Esophagus squamous epithelium (tissue), 5 donors: ENCODE results near the gene GMDS. TPM values are rescaled to one million over a fixed set of nuclear protein-coding genes. Genes with fewer than 3 reads are reported as not detected.

Source experiments
- DNase-seq: peaks from one replicate; lab custom pipeline; 2025; lab: John Stamatoyannopoulos, UW
- H3K27ac ChIP-seq, 4 donors: fragments of 200-600 bp; sonication (generic); one replicate each; pipeline ENCODE4 v1.5.1; 2016 to 2019; ENCODE audit warnings: mild to moderate bottlenecking in 1 of 4
- H3K27me3 ChIP-seq, 4 donors: fragments of 200-600 bp; sonication (generic); 1 replicate in 3 of 4; 2 replicates in 1 of 4; pipeline versions ENCODE4 v1.5.1 to v1.6.0; 2017 to 2021; ENCODE audit warnings: antibody characterized with exemption in 1 of 4
- H3K36me3 ChIP-seq, 3 donors: fragments of 200-600 bp; sonication (generic); one replicate each; pipeline ENCODE4 v1.5.1; 2016 to 2019
- H3K4me1 ChIP-seq, 3 donors: fragments of 200-600 bp; sonication (generic); one replicate each; pipeline ENCODE4 v1.5.1; 2017 to 2019
- H3K4me3 ChIP-seq, 4 donors: fragments of 200-600 bp; sonication (generic); 1 replicate in 3 of 4; 2 replicates in 1 of 4; pipeline ENCODE4 v1.5.1; 2016 to 2019; ENCODE audit warnings: mild to moderate bottlenecking in 2 of 4, moderate library complexity in 1 of 4
- H3K9me3 ChIP-seq, 3 donors: fragments of 200-600 bp; sonication (generic); one replicate each; pipeline ENCODE4 v1.5.1; 2016 to 2019
- CTCF ChIP-seq, 6 experiments: fragments of 450-650 bp in 4 of 6; fragments of 200-600 bp in 2 of 6; sonication (generic) in 2 of 6; IDR thresholded peaks; one replicate each; pipeline ENCODE4 v1.5.1; 2016 to 2019; ENCODE audit warnings: antibody characterized with exemption in 6 of 6, mild to moderate bottlenecking in 4 of 6, moderate library complexity in 4 of 6
- POLR2A ChIP-seq, 4 donors: fragments of 450-650 bp; IDR thresholded peaks; one replicate each; pipeline ENCODE4 v1.6.1; 2017; ENCODE audit warnings: antibody characterized with exemption in 4 of 4, mild to moderate bottlenecking in 4 of 4, moderate library complexity in 3 of 4
- WGBS, 2 donors: methylation state at CpG; one replicate each; pipeline ENCODE4 v1.1.5; 2018; 5-methylcytosine and 5-hydroxymethylcytosine counted together
- intact Hi-C: fragments of 100-400 bp; cut with DNase I; formaldehyde crosslinking; loops from one replicate; pipeline ENCODE4 v1.15.0; 2022
- total RNA-seq, 4 donors: library from RNA; depleted of rRNA; stranded (reverse); fragments of >200 nt; gene quantifications; one replicate each; pipeline ENCODE4 v1.1.0, GENCODE V29; 2016
- donor health status: DM: yes; HTN: yes; CAD: no.

Gene GMDS
- total RNA-seq, 4 donors from 2014 or later, result 17.9 to 58.7 (median 36.7) TPM

- intact Hi-C loops, result loop anchor here (5.0 kb wide), 1 partner anchor 1156 kb away; the partner anchor contains the start of gene MYLK4
- H3K4me1 ChIP-seq, result peaks cover 0 to 8% (median 7%) of the 10 kb centered on the region in 3 donors
- DNase-seq, result no peak
- peak; percentile 60 to 95 (median 94) for TF ChIP-seq CTCF (IDR thresholded peaks at IDR 0.05)
- no peak for TF ChIP-seq POLR2A (IDR thresholded peaks at IDR 0.05)
- no peaks in the 10 kb centered on the region for H3K9me3 ChIP-seq
- H3K4me3 ChIP-seq, result peak overlapping the region in 1 of 4 donors; percentile 50
- no peak overlapping the region for H3K27ac ChIP-seq
- 16 to 17% methylated on average over 8 to 24 of the region's 25 CpGs for WGBS, 2 donors
- no peaks in the 10 kb centered on the region for H3K36me3 ChIP-seq
- H3K27me3 ChIP-seq, result peaks cover 0 to 95% (median 1%) of the 10 kb centered on the region in 4 donors
Observed at GRCh38 chr6:1596088-1596852, 649.1 kb downstream of the GMDS start.

GRCh38 chr6:1595271-1596087 is 649.9 kb downstream of the GMDS start:
- no peak for DNase-seq
- Histone ChIP-seq H3K4me1 (peaks cover 0 to 8% (median 7%) of the 10 kb centered on the region in 3 donors), H3K27me3 (peaks cover 0 to 95% (median 1%) of the 10 kb centered on the region in 4 donors), H3K36me3 (no peaks in the 10 kb centered on the region), H3K4me3 (peak overlapping the region in 1 of 4 donors; percentile 50), H3K27ac (no peak overlapping the region), H3K9me3 (no peaks in the 10 kb centered on the region)
- 54 to 66% methylated on average over 11 to 23 of the region's 28 CpGs for WGBS, 2 donors
- intact Hi-C loops, result loop anchor here (5.0 kb wide), 1 partner anchor 1157 kb away; the partner anchor contains the start of gene MYLK4
- no peak for TF ChIP-seq POLR2A (IDR thresholded peaks at IDR 0.05)
- no peak for TF ChIP-seq CTCF (IDR thresholded peaks at IDR 0.05)

GRCh38 chr6:1594445-1595200 is 650.8 kb downstream of the GMDS start:
- Histone ChIP-seq H3K4me3 (no peak overlapping the region), H3K27ac (no peak overlapping the region), H3K36me3 (no peaks in the 10 kb centered on the region), H3K27me3 (peaks cover 0 to 97% (median 1%) of the 10 kb centered on the region in 4 donors), H3K4me1 (peaks cover 0 to 8% (median 7%) of the 10 kb centered on the region in 3 donors), H3K9me3 (no peaks in the 10 kb centered on the region)
- no peak for DNase-seq
- 76 to 87% methylated on average over 3 to 31 of the region's 33 CpGs for WGBS, 2 donors
- TF ChIP-seq POLR2A (IDR thresholded peaks at IDR 0.05), result no peak
- TF ChIP-seq CTCF (IDR thresholded peaks at IDR 0.05), result no peak
- intact Hi-C loops, result loop anchor here (5.0 kb wide), 1 partner anchor 1158 kb away; the partner anchor contains the start of gene MYLK4

GRCh38 chr6:1593958-1594314 is 651.5 kb downstream of the GMDS start:
- Histone ChIP-seq H3K4me1 (peaks cover 0 to 8% (median 7%) of the 10 kb centered on the region in 3 donors), H3K4me3 (peak overlapping the region in 1 of 4 donors; percentile 40), H3K27me3 (peaks cover 0 to 97% (median 1%) of the 10 kb centered on the region in 4 donors), H3K36me3 (no peaks in the 10 kb centered on the region), H3K9me3 (no peaks in the 10 kb centered on the region), H3K27ac (peak overlapping the region in 1 of 4 donors; percentile 21)
- TF ChIP-seq POLR2A (IDR thresholded peaks at IDR 0.05), result no peak
- no peak for TF ChIP-seq CTCF (IDR thresholded peaks at IDR 0.05)
- WGBS, 2 donors, result 67 to 81% methylated on average over 17 to 20 of the region's 22 CpGs
- intact Hi-C loops, result no loop called here
- no peak for DNase-seq
